ENCODE measurements around the gene FAM120AOS.

Gene FAM120AOS

DNA sequence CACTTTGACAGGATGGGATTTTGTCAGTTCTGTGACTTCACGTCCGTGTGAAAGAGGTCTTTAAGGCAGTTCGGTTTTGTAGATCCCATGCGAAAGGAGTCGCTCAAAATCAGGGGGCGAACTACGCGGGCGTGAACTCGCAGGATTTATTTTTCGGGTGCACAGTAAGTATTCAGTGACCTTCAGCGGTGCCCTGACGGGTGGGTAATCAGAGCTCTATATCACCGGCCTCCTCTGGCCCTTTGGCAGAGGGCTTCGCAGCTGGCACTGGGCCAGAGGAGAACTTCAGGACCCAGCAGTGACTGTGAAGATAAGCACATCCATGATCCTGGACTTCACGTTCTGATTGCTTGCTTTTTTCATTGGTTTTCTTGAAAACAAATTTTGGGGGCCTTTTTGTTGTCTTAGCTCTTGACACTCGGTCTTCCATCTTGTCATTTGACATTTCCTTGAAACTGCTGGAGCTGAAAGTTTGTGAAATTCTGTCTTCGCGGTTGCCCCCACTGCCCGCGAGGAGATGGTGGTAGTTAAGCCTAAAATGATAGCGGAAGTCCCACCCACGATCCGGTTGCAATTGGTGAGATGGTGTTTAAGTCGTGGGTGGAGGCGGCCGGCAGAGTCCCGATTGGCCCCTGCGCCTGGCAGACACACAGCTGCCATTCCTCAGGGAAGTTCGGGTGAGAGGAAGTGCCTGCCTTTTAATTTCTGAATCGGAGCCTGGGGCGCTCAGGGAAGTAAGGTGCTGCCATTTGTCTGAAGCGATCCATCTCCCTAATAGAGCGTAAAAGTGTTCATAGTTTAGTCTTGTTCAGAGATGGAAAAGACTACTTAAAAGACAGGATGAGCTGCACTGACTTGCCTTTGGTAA lies at the start of gene FAM120AOS:
Gene FAM120AOS (minus strand): TSS at position 535 of the 868 bp plus-strand sequence. CDS start 872 bp downstream, outside the sequence.
- DNase-seq (ENCODE audit: low read depth): peak; percentile 55

GRCh38 chr9:93501406-93501805 lies 48.0 kb upstream of the FAM120AOS start:
- no peak for DNase-seq (ENCODE audit: low read depth)

GRCh38 chr9:93500571-93501298 lies 47.4 kb upstream of the FAM120AOS start:
- no peak for DNase-seq (ENCODE audit: low read depth)

DNA sequence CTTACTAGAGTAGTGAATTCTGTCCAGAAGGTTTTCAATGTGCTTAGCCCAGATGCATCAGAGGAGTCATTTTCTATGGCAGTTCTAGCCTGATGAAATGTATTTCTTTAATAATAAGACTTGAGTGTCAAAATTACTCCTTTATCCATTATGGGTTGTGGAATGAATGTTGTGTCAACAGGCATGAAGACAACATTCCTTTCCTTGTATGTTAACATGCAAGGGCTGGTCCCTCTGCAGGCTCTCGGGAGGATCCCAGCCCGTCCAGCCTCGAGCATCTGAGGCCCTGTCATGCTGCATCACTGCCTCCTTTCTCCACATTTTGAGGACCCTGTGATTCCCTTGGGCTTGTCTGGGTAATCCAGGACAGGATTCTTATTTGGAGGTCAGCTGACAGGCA lies 42.9 kb upstream of the FAM120AOS start:
- DNase-seq (ENCODE audit: low read depth): no peak

GRCh38 chr9:93493949-93494348 lies 40.6 kb upstream of the FAM120AOS start:
- no peak for DNase-seq (ENCODE audit: low read depth)

- DNase-seq (ENCODE audit: low read depth): no peak
Observed at GRCh38 chr9:93492327-93492726, 38.9 kb upstream of the FAM120AOS start.

- DNase-seq (ENCODE audit: low read depth): no peak
Observed at GRCh38 chr9:93491593-93492232, 38.3 kb upstream of the FAM120AOS start.

DNA sequence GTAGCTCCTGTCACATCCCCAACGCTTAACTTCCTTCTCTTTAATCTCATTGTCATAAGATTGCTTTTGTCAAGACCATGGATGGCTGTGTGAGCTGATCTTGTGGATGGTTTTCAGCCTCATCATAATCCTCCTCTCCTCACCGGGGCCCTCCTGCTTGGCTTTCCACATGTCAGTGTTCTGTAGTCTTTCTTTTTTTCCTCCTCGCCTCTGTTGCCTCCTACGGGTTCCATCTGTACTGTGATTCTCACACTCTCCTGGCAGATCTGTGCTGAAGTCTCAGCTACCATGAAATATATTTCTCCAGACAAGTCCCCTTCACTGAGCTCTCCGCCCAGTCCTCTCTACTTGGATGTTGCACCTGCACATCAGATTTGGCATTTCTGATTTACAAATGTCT lies 34.9 kb upstream of the FAM120AOS start:
- DNase-seq (ENCODE audit: low read depth): no peak

- DNase-seq (ENCODE audit: low read depth): no peak
Observed at GRCh38 chr9:93486268-93486667, 32.9 kb upstream of the FAM120AOS start.

- DNase-seq (ENCODE audit: low read depth): no peak
Observed at GRCh38 chr9:93483497-93483896, 30.1 kb upstream of the FAM120AOS start.

GRCh38 chr9:93480728-93481324 lies 27.4 kb upstream of the FAM120AOS start:
- DNase-seq (ENCODE audit: low read depth): no peak

DNA sequence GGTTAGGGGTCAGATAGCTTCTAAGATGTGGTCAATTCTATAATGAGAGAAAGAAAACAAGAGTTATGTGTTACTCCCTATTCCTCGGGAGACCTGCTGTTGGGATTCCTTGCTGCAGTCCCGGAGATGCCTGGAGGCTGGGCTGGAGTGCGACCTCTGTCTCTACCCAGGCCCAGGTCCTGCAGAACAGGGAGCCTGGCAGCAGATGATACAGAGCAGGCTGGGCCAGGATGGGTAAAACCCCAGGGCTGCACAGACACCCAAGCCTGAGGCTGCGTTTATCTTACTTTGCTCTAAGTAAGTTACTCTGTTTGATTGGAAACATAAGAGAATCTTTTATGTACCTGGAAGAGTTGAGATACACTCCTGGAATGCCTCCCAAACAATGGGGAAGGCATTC lies 26.9 kb upstream of the FAM120AOS start:
- DNase-seq (ENCODE audit: low read depth): no peak

DNA sequence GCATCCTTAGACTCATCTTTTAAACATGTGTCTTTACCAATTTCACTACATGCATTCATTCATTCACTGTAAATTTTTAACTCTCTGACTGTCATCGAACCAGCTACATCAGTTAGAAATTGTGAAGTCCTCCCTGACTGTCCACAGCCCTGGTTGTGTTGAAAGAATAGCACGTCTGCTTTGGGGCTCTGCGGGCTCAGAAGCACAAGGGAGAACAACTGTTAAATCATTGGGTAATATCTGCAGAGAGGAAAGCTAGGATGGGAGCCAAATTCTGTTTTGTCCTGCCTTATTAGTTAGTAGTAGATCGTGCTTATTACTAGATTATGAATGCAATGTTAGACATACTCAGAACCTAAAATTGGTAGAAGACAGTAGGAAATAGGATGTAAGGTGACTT lies 26.3 kb upstream of the FAM120AOS start:
- no peak for DNase-seq (ENCODE audit: low read depth)

DNA sequence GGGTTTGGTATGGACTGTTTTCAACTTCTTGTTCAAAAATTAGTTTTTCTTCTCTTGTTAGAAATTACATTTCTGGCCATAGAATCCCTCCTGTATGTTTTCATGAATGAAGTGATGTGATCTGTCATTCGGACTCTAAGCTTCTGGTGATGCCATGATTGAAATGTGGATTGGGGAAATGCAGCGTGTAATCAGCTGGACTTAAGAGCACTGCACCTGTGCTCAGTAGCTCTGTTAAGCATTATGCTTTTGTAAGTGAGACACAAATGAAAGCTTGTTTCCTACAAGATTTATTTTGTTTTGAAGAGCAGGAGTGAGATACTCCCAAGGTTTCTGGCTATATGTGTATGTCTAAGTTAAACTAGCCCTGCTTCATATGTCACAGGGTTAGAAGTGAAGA lies 24.0 kb upstream of the FAM120AOS start:
- DNase-seq (ENCODE audit: low read depth): no peak

- no peak for DNase-seq (ENCODE audit: low read depth)
Observed at GRCh38 chr9:93476924-93477323, 23.5 kb upstream of the FAM120AOS start.

- DNase-seq (ENCODE audit: low read depth): no peak
Observed at GRCh38 chr9:93475856-93476255, 22.5 kb upstream of the FAM120AOS start.

GRCh38 chr9:93475108-93475507 lies 21.7 kb upstream of the FAM120AOS start:
- DNase-seq (ENCODE audit: low read depth): no peak

DNA sequence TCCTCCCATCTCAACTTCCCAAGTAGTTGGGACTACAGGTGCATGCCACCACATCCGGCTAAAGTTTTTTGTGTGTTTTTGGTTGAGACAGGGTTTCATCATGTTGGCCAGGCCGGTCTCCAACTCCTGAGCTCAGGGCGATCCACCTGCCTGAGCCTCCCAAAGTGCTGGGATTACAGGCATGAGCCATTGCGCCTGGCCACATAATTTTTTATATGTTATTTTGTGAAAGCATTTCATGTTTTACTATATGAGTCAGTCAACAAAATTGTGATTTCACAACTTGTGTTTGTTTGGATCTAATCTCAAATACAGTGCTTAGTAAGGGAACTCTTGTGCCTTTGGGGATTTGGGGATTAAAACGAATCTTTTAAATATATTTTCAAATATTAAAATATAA lies 20.0 kb upstream of the FAM120AOS start:
- DNase-seq (ENCODE audit: low read depth): no peak

GRCh38 chr9:93471124-93471523 lies 17.7 kb upstream of the FAM120AOS start:
- DNase-seq (ENCODE audit: low read depth): no peak

GRCh38 chr9:93470391-93470790 lies 17.0 kb upstream of the FAM120AOS start:
- DNase-seq (ENCODE audit: low read depth): no peak

GRCh38 chr9:93468763-93469456 lies 15.5 kb upstream of the FAM120AOS start:
- DNase-seq (ENCODE audit: low read depth): no peak

DNA sequence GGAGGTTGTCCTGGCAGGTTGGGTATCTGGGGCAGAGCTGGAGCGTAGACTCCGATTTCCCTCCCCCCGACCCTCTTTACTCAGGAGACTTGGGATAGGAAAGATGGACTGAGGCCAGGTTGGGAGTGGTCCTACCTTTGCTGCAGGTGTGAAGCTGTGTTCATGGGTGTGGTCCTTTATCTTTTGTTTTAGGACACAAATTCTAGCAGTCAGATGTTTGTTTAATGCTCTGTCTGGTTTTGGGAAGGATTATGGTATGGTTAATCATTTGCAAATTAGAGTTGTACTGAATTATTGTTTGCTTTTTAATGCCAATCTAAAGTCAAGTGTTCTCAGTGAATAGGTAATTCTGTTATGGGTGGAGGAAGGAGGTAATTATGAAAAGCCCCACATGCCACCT lies 14.1 kb upstream of the FAM120AOS start:
- DNase-seq (ENCODE audit: low read depth): no peak
